Common myeloid progenitor, CD34-positive (primary cell): ENCODE measurements around the gene ENTPD2.
A peak's percentile ranks its signal among the peaks of the same experiment; 100 is the strongest.

Source experiments
- CTCF ChIA-PET: fragments of 350-600 bp; sonication (Branson Sonifier 250); formaldehyde crosslinking; loops from one replicate; lab custom pipeline; 2021; ENCODE audit warnings: antibody characterized with exemption; lab: Charles Lee
- POLR2A ChIA-PET: fragments of 350-600 bp; sonication (Branson Sonifier 250); formaldehyde crosslinking; loops from one replicate; lab custom pipeline; 2021; ENCODE audit warnings: antibody characterized with exemption; lab: Charles Lee
- DNase-seq, 3 donors: peaks; one replicate each; pipeline versions ENCODE4 v3.0.0 to v3.0.0-alpha.2; 2013
- H3K27ac ChIP-seq, 2 experiments: 1 replicate in 1 of 2; 2 replicates in 1 of 2; pipeline ENCODE4 v1.7.0; 2013; ENCODE audit warnings: inconsistent platforms in 2 of 2, low read length in 2 of 2, mild to moderate bottlenecking in 2 of 2, low read depth in 1 of 2, moderate library complexity in 1 of 2; ENCODE audit not compliant: severe bottlenecking in 2 of 2, insufficient read depth in 1 of 2, poor library complexity in 1 of 2
- H3K27me3 ChIP-seq, 5 experiments: replicated peaks in 2 of 5; 1 replicate in 3 of 5; 2 replicates in 2 of 5; pipeline versions ENCODE4 v1.6.1 to v1.7.0; 2013; ENCODE audit warnings: low read length in 4 of 5, mild to moderate bottlenecking in 2 of 5, moderate library complexity in 2 of 5, inconsistent platforms in 1 of 5; ENCODE audit not compliant: insufficient read depth in 5 of 5, control insufficient read depth in 4 of 5
- H3K36me3 ChIP-seq, 4 experiments: 1 replicate in 2 of 4; 2 replicates in 2 of 4; pipeline versions ENCODE4 v1.6.1 to v1.7.0; 2013; ENCODE audit warnings: low read length in 3 of 4, control low read depth in 1 of 4, mild to moderate bottlenecking in 1 of 4; ENCODE audit not compliant: control insufficient read depth in 4 of 4, insufficient read depth in 4 of 4
- H3K4me1 ChIP-seq, 4 experiments: 1 replicate in 3 of 4; 2 replicates in 1 of 4; pipeline versions ENCODE4 v1.6.1 to v1.7.1; 2013; ENCODE audit warnings: low read length in 3 of 4, mild to moderate bottlenecking in 3 of 4, control low read depth in 1 of 4, inconsistent platforms in 1 of 4, moderate library complexity in 1 of 4; ENCODE audit not compliant: control insufficient read depth in 4 of 4, insufficient read depth in 4 of 4; ENCODE audit errors: control extremely low read depth in 1 of 4
- H3K4me3 ChIP-seq, 7 experiments: 1 replicate in 4 of 7; 2 replicates in 3 of 7; pipeline versions ENCODE4 v1.5.1 to v1.7.0; 2013; ENCODE audit warnings: mild to moderate bottlenecking in 7 of 7, low read length in 6 of 7, moderate library complexity in 6 of 7, inconsistent platforms in 2 of 7, low read depth in 2 of 7, control low read depth in 1 of 7; ENCODE audit not compliant: insufficient read depth in 4 of 7, control insufficient read depth in 1 of 7; ENCODE audit errors: extremely low read depth in 1 of 7
- H3K9me3 ChIP-seq, 5 experiments: 1 replicate in 4 of 5; 2 replicates in 1 of 5; pipeline versions ENCODE4 v1.6.1 to v1.7.1; 2013; ENCODE audit warnings: low read length in 4 of 5, mild to moderate bottlenecking in 2 of 5, inconsistent platforms in 1 of 5, low read depth in 1 of 5, moderate library complexity in 1 of 5; ENCODE audit not compliant: control insufficient read depth in 4 of 5, insufficient read depth in 2 of 5; ENCODE audit errors: control extremely low read depth in 1 of 5
- WGBS: methylation state at CpG from one replicate; pipeline ENCODE4 v1.1.5; 2013; ENCODE audit not compliant: insufficient coverage; 5-methylcytosine and 5-hydroxymethylcytosine counted together

Gene ENTPD2

DNA sequence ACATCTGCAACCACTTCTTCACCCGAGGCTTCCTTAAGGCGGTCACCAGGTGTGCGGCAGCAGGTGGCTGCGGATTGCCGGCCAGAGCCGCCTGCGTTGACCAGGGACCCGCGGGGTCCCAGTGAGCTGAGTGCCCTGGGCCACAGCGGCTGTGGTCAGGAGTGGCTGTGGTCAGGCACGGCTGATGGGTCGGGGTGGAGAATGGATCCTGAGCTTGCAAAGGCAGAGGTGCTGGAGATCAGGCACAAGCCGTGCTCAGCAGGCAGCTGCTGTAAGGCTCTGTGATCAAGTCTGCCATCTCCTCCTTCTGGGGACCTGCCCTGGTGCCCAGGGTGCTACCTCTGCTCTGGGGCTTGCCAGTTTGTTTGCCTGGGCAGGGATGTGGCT lies 25.5 kb upstream of the ENTPD2 start:
- CTCF ChIA-PET, result no interaction called here
- H3K27ac ChIP-seq, result no peak overlapping the region
- POLR2A ChIA-PET, result no interaction called here
- no peaks in the 10 kb centered on the region for H3K27me3 ChIP-seq
- peaks cover 0 to 17% (median 16%) of the 10 kb centered on the region in 4 experiments for H3K4me1 ChIP-seq
- H3K4me3 ChIP-seq, result no peak overlapping the region
- H3K9me3 ChIP-seq, result no peaks in the 10 kb centered on the region
- WGBS, result 92% methylated on average over 13 of the region's 13 CpGs
- no peak for DNase-seq
- peaks cover 0 to 51% (median 28%) of the 10 kb centered on the region in 4 experiments for H3K36me3 ChIP-seq

DNA sequence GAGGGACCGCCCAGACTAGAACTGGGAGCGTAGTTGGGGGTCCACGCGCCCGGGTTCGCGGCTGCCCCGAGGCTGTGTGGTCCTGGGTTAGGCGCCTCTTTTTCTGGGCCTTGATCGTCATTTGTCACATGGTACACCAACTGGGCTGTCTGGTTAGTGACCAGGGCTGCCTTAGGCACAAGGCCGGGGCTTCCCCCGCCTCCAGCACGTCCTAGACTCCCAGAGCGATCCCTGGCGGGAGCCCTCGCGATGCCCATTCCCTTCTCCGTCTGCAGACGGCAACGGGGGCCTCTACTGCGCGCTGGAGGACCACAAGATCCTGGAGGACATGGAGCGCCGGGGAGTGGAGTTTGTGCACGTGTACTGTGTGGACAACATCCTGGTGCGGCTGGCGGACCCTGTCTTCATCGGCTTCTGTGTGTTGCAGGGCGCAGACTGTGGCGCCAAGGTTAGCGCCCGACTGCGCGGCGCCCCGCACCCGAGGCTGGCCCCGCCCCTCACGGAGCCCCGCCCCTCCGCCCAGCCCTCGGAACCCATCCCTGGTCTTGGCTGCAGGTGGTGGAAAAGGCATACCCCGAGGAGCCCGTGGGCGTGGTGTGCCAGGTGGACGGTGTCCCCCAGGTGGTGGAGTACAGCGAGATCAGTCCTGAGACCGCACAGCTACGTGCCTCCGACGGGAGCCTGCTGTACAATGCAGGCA lies 25.0 kb upstream of the ENTPD2 start:
- CTCF ChIA-PET, result interaction anchor here (2.8 kb wide), 1 partner anchor 11 kb away, joined by 11 read pairs; no protein-coding TSS in a partner anchor
- POLR2A ChIA-PET, result no interaction called here
- H3K4me3 ChIP-seq, result peak overlapping the region in 4 of 7 experiments; percentile 59 to 86 (median 76)
- peaks cover 0 to 49% (median 27%) of the 10 kb centered on the region in 4 experiments for H3K36me3 ChIP-seq
- 93% methylated on average over 41 of the region's 51 CpGs for WGBS
- H3K27ac ChIP-seq, result no peak overlapping the region
- no peaks in the 10 kb centered on the region for H3K27me3 ChIP-seq
- H3K9me3 ChIP-seq, result no peaks in the 10 kb centered on the region
- DNase-seq, result no peak
- peaks cover 0 to 17% (median 16%) of the 10 kb centered on the region in 4 experiments for H3K4me1 ChIP-seq

DNA sequence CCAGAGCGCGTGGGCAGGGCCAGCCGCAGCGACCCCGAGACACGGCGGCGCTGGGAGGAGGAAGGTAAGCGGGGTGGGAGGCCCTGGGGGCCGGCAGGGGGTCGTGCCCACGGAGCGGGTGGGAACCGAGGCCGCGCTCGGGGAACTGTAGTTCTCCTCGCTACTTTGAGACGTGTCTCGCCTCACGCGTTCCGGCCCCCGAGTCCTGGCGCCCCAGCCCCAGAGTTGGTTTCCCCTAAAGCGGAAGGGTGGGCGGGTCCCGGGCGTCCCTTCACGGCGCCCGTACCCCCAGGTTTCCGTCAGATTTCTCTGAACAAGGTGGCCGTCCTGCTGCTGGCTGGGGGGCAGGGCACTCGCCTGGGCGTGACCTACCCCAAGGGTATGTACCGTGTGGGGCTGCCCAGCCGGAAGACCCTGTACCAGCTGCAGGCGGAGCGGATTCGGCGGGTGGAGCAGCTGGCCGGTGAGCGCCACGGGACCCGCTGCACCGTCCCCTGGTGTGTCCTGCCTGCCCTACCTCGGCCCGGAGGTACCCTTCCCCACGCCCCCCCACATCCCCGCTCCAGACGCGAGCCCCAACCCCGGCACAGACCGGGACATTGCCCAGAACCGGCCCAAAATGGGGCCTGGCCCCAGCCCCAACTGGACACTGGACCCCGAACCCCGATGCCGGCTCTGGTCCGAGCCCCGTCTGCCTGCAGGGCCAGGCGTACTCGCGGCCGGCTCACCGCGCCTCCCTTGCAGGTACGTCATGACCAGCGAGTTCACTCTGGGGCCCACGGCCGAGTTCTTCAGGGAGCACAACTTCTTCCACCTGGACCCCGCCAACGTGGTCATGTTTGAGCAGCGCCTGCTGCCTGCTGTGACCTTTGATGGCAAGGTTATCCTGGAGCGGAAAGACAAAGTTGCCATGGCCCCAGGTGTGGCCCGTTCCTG lies 24.2 kb upstream of the ENTPD2 start:
- H3K4me3 ChIP-seq, result peak overlapping the region; percentile 59 to 86 (median 68)
- 23% methylated on average over 68 of the region's 76 CpGs for WGBS
- no peaks in the 10 kb centered on the region for H3K27me3 ChIP-seq
- no peak overlapping the region for H3K27ac ChIP-seq
- no peaks in the 10 kb centered on the region for H3K9me3 ChIP-seq
- ChIA-PET POLR2A (interaction anchor here (0.5 kb wide), 1 partner anchor 306 kb away, joined by 6 read pairs; no protein-coding TSS in a partner anchor), CTCF (interaction anchor here (0.9 to 2.8 kb wide), 2 partner anchors 10 to 12 kb away, joined by 3 to 11 read pairs; no protein-coding TSS in a partner anchor)
- DNase-seq, result peak in 2 of 3 donors; percentile 48 to 61
- peaks cover 0 to 41% (median 21%) of the 10 kb centered on the region in 4 experiments for H3K36me3 ChIP-seq
- H3K4me1 ChIP-seq, result peaks cover 0 to 25% (median 17%) of the 10 kb centered on the region in 4 experiments

DNA sequence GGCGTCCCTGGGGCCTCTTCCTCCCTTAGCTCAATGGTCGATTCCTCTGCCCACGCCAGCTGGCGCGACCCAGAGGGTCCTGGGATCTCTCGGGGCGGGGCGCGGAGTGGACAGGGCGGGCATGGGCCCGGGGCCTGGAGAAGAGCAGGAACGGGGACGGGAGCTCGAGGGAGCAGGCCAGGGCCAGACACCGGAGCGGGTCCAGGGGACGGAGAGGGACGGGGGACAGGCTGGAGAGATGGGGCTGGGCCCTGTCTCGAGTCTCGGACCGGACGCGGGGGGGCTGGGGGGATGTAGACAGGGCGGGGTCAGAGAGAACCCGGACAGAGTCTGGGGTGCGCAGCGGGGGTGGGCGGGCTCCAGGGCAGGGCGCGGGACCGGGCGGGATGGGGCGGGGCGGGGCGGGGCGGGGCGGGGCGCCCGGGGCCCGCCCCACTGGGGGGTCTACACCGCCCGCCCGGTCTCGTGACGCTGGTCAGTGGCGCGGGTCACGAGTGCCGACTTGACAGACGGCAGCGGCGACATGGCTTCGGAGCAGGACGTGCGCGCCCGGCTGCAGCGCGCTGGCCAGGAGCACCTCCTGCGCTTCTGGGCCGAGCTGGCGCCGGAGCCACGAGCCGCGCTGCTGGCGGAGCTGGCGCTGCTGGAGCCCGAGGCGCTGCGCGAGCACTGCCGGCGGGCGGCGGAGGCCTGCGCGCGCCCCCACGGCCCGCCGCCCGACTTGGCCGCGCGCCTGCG lies 23.3 kb upstream of the ENTPD2 start, which contains the start of gene UAP1L1:
TSS of gene UAP1L1 (plus strand) at position 508 of the 738 bp plus-strand sequence. CDS start at position 524, 16 bp downstream.
- peaks cover 0 to 28% (median 17%) of the 10 kb centered on the region in 4 experiments for H3K4me1 ChIP-seq
- peak within 1 kb of the TSS; percentile 59 to 86 (median 68) for H3K4me3 ChIP-seq
- peaks cover 0 to 33% (median 17%) of the 10 kb centered on the region in 4 experiments for H3K36me3 ChIP-seq
- CTCF ChIA-PET, result interaction anchor here (0.8 to 2.8 kb wide), 3 partner anchors 9 to 13 kb away, joined by 3 to 11 read pairs (median 4); no protein-coding TSS in a partner anchor
- peak in 2 of 3 donors; percentile 45 to 61 for DNase-seq
- whole genome bisulfite sequencing, result 1% methylated on average over 43 of the region's 87 CpGs
- no peaks in the 10 kb centered on the region for H3K27me3 ChIP-seq
- H3K9me3 ChIP-seq, result no peaks in the 10 kb centered on the region
- no peak within 1 kb of the TSS for H3K27ac ChIP-seq
- POLR2A ChIA-PET, result interaction anchor here (0.5 kb wide), 1 partner anchor 305 kb away, joined by 6 read pairs; no protein-coding TSS in a partner anchor

DNA sequence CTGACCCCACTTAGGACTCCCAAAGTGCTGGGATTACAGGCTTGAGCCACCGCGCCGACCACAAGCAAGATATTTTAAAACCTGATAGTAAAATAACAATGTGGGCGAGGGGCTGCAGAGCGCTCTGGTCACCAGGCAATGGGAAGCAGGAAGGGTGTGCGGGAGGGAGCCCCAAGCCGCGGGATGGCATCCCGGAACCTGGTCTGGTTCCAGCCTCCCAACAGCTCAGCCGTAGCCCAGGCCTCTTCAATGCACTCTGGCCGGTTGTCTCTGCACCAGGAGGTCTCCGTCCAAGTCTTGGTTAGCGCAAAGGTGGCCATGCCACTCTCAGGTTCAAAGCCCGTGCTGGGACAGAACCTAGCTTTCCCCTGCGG lies 22.8 kb upstream of the ENTPD2 start:
- no peaks in the 10 kb centered on the region for H3K27me3 ChIP-seq
- ChIA-PET POLR2A (no interaction called here), CTCF (interaction anchor here (0.8 to 2.8 kb wide), 3 partner anchors 8 to 13 kb away, joined by 3 to 11 read pairs (median 4); no protein-coding TSS in a partner anchor)
- 59% methylated on average over 12 of the region's 15 CpGs for WGBS
- H3K27ac ChIP-seq, result no peak overlapping the region
- peaks cover 0 to 27% (median 14%) of the 10 kb centered on the region in 4 experiments for H3K36me3 ChIP-seq
- peak overlapping the region in 6 of 7 experiments; percentile 13 to 86 (median 54) for H3K4me3 ChIP-seq
- no peaks in the 10 kb centered on the region for H3K9me3 ChIP-seq
- no peak for DNase-seq
- peaks cover 0 to 30% (median 17%) of the 10 kb centered on the region in 4 experiments for H3K4me1 ChIP-seq

DNA sequence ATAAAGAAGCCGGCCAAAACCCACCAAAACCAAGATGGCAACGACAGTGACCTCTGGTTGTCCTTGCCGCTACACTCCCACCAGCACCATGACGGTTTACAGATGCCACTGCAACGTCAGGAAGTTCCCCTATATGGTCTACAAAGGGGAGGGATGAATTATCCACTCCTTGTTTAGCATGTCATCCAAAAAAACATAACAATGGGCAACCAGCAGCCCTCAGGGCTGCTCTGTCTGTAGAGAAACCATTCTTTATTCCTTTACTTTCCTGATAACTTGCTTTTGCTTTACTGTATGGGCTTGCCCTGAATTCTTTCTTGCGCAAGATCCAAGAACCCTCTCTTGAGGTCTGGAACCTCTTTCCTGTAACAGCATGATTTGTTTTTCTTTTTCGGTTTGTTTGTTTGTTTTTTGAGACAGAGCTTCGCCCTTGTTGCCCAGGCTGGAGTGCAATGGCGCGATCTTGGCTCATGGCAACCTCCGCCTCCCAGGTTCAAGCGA lies 21.5 kb upstream of the ENTPD2 start:
- POLR2A ChIA-PET, result no interaction called here
- 98% methylated on average over 9 of the region's 12 CpGs for WGBS

More for the DNA sequence above, 21.5 kb upstream of the ENTPD2 start:
- no peak for DNase-seq
- Histone ChIP-seq H3K4me1 (peaks cover 0 to 41% (median 28%) of the 10 kb centered on the region in 4 experiments), H3K9me3 (no peaks in the 10 kb centered on the region), H3K4me3 (no peak overlapping the region), H3K36me3 (peaks cover 0 to 17% (median 9%) of the 10 kb centered on the region in 4 experiments), H3K27ac (no peak overlapping the region), H3K27me3 (no peaks in the 10 kb centered on the region)
- CTCF ChIA-PET, result interaction anchor here (1.4 kb wide), 1 partner anchor 9 kb away, joined by 3 read pairs; no protein-coding TSS in a partner anchor
